ENCODE data around the gene PRDM8.
"Not testable (repeated sequence)": the region's sequence is repeated elsewhere in the genome, so short reads cannot be mapped to it uniquely, and the experiment has no call there.

The PRDM8 gene

DNA sequence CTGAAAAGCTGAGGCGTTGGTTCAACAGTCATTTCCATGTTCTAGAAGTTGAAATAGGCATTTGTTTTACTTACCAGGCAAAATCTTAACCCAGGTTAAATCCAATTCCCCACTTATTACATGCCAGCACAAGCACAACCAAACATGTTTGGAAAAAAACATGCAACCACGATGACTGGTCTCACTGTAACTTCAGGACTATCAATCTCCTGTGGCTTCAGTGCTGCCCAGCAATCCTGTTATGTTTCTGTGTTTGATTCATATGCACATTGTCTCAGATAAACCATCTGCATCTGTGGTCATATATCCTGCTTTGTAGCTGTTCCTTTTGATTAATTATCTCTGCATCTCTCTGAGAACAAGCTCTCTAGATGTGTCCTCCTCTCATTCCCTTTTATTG lies 28.3 kb downstream of the PRDM8 start:
- DNase-seq (ENCODE audit: low read depth in 2 of 3, low spot score in 1 of 3) = no peak

- no peak for DNase-seq (ENCODE audit: low read depth in 2 of 3, low spot score in 1 of 3)
These were observed 28.8 kb downstream of the PRDM8 start for GRCh38 chr4:80226094-80226493.

DNA sequence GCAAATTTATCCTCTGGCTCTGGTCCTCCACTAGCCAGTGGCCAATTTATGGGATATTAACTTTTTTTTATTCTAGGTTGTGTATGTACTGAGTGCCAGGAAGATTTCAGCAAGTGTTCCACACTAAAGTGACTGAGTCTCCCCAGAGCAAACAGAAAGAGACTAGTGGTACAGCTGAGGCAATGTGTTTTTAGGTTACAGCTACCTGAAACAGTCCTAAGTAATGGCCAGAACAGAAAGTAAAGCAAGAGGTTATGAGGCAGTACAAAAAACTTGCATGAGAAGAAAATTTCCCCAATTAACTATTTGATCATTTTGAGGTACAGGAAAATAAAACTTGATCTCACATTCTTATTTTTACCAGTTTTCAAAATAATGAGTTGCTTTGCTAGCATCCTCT lies 31.2 kb downstream of the PRDM8 start:
- DNase-seq (ENCODE audit: low read depth in 2 of 3, low spot score in 1 of 3) = no peak

DNA sequence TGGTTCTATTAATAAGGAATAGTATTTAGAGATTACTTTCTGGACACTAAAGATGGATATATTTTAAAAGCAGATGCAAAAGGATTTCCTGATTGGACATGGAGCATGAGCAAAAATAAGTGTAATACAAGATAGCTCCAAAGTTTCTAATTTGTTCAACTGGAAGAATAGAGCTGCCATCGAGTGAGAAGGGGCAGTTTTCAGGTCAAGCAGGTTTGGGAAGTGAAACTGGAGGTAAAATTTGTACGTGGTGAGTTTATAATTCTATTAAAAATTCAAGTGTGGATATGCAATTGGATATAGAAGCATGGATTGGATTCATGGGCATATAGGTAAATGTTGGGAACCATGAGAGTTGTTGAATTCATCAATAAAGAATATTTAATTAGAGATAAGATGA lies 31.8 kb downstream of the PRDM8 start:
- DNase-seq (ENCODE audit: low read depth in 2 of 3, low spot score in 1 of 3) = no peak

- DNase-seq (ENCODE audit: low read depth in 2 of 3, low spot score in 1 of 3) = no peak
These were observed 32.3 kb downstream of the PRDM8 start for GRCh38 chr4:80229590-80229989.

GRCh38 chr4:80231180-80231579 lies 33.9 kb downstream of the PRDM8 start:
- DNase-seq (ENCODE audit: low read depth in 2 of 3, low spot score in 1 of 3) = no peak

DNA sequence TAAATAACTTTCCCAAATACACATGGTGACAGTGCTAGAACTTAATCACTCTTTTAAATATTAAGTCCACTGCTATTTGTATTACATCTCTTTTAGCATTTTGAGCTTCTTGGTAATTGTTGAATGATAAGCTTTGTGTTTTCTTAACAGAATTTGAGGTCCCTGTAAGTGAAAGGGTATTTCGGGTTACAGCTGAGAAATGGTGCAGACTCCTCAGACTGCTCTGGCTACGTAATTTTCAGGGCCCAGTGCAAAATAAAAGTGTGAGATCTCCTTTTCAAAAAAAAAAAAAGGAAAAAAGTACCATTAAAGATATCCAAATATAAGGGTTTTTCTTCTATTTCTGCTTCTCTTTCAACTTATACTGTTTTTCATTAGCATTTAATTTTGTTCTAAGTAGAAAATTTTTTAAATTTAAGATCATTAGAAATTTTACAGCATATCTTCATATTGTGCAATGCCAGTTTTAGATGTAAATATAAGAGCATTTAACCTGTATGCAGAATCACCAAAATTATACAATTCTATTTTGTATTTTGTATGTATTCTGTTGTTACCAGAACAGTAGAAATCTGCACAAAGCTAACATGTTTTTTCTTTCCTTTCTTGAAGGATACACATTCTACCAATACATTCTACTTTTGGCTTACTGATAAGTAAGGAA lies 35.5 kb downstream of the PRDM8 start:
- no peak for DNase-seq (ENCODE audit: low read depth in 2 of 3, low spot score in 1 of 3)

- no peak for DNase-seq (ENCODE audit: low read depth in 2 of 3, low spot score in 1 of 3)
These were observed 36.1 kb downstream of the PRDM8 start for GRCh38 chr4:80233390-80233789.

- DNase-seq (ENCODE audit: low read depth in 2 of 3, low spot score in 1 of 3) = no peak
These were observed 38.1 kb downstream of the PRDM8 start for GRCh38 chr4:80235451-80235850.

DNA sequence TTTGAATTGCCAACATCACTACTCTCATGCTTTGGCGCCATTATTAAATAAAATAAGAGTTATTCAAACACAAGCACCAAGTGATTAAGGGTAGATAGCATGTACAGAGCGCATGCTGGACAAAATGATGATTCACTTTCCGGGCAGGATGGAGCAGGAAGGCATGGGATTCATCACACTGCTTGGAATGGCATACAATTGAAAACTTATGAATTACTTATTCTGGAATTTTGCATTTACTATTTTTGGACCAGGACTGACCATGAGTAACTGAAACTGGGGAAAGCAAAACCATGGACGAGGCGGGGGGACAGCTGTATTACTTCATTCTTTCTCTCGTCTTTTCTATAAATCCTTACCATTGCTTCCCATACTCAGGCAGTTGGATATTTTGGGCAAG lies 40.7 kb downstream of the PRDM8 start:
- no peak for DNase-seq (ENCODE audit: low read depth in 2 of 3, low spot score in 1 of 3)

- no peak for DNase-seq (ENCODE audit: low read depth in 2 of 3, low spot score in 1 of 3)
These were observed 42.3 kb downstream of the PRDM8 start for GRCh38 chr4:80239480-80240150.

GRCh38 chr4:80240976-80241375 lies 43.7 kb downstream of the PRDM8 start:
- no peak for DNase-seq (ENCODE audit: low read depth in 2 of 3, low spot score in 1 of 3)

GRCh38 chr4:80243274-80244018 lies 46.1 kb downstream of the PRDM8 start:
- no peak for DNase-seq (ENCODE audit: low read depth in 2 of 3, low spot score in 1 of 3)

DNA sequence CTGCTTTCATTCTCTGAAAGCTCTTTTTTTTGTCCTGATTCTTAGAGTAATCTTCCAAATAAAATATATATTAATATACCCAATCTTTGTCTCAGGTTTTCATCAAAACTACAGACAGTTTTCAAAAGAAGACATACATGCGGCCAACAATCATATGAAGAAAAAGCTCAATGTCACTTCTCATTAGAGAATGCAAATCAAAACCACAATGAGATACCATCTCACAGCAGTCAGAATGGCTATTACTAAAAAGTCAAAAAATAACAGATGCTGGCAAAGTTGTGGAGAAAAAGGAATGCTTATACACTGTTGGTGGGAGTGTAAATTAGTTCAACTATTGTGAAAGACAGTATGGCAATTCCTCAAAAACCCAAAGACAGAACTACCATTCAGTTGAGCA lies 50.2 kb downstream of the PRDM8 start:
- not testable (repeated sequence) for DNase-seq (ENCODE audit: low read depth in 2 of 3, low spot score in 1 of 3)

DNA sequence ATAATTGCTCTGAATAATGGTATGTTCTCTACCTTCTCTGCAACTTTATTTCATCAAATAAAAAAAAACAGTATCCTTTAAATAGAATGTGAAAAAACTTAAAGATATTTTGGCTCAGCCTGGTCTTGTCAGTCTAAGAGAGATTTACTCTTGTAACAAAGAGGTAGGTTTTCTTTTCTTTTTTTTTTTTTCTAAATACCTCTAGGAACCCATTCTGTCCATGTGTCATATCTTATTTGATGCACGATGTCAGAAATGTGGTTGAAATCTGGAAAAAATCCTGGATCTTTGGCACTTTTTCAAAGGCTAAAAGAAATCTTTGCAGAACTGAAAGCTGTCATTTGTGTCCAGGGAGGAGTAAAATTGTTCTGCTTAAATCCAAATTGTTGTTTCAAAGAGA lies 51.8 kb downstream of the PRDM8 start:
- no peak for DNase-seq (ENCODE audit: low read depth in 2 of 3, low spot score in 1 of 3)

DNA sequence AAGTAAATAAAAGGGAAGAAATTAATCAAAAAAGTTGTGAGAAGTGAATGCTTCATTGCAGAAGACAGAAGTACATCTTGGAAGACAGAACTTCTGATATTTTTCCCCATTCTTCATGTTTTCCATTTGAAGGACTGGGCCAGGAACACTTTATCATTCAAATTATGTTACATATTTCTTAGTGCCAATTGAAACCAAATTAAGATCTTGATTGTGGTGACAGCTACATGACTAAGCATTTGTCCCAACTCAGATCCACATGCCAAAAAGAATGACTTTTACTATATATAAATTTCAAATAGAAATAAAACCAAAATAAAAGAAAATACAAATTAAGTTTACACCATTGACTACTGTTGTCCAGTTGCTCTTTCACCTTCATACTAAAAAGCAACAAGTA lies 55.1 kb downstream of the PRDM8 start:
- no peak for DNase-seq (ENCODE audit: low read depth in 2 of 3, low spot score in 1 of 3)

- no peak for DNase-seq (ENCODE audit: low read depth in 2 of 3, low spot score in 1 of 3)
These were observed 55.6 kb downstream of the PRDM8 start for GRCh38 chr4:80252953-80253352.

- no peak for DNase-seq (ENCODE audit: low read depth in 2 of 3, low spot score in 1 of 3)
These were observed 56.2 kb downstream of the PRDM8 start for GRCh38 chr4:80253510-80253909.
